SJCRH30 (cell line): Measurements from ENCODE around the gene UGDH. TPM values are rescaled to one million over a fixed set of nuclear protein-coding genes. Genes with fewer than 3 reads are reported as not detected.

Experiments used
- DNase-seq, 2 experiments: peaks; one replicate each; pipeline ENCODE4 v3.0.0-alpha.2; 2015 to 2020
- H3K27ac ChIP-seq: fragments of 250-450 bp; sonication (Bioruptor Pico); 2 replicates; pipeline ENCODE4 v1.5.1; 2020; ENCODE audit warnings: mild to moderate bottlenecking, moderate library complexity
- H3K27me3 ChIP-seq: fragments of 250-450 bp; sonication (Bioruptor Pico); 2 replicates; pipeline ENCODE4 v1.5.1; 2020; ENCODE audit warnings: mild to moderate bottlenecking, moderate library complexity
- H3K36me3 ChIP-seq: fragments of 250-450 bp; sonication (Bioruptor Pico); 2 replicates; pipeline ENCODE4 v1.5.1; 2020; ENCODE audit warnings: mild to moderate bottlenecking, moderate library complexity
- H3K4me1 ChIP-seq: fragments of 250-450 bp; sonication (Bioruptor Pico); 2 replicates; pipeline ENCODE4 v1.5.1; 2020; ENCODE audit warnings: mild to moderate bottlenecking, moderate library complexity
- H3K4me3 ChIP-seq: fragments of 250-450 bp; sonication (Bioruptor Pico); 2 replicates; pipeline ENCODE4 v1.5.1; 2020; ENCODE audit warnings: mild to moderate bottlenecking, moderate library complexity
- H3K9me3 ChIP-seq: fragments of 250-450 bp; sonication (Bioruptor Pico); replicated peaks from 2 replicates; pipeline ENCODE4 v1.5.1; 2020; ENCODE audit warnings: mild to moderate bottlenecking, moderate library complexity
- total RNA-seq: library from RNA; depleted of rRNA; stranded (reverse); fragments of >200 nt; shearing (Covaris generic); gene quantifications from 2 replicates; pipeline ENCODE4 v1.2.3, GENCODE V29; 2014

The UGDH gene
- total RNA-seq, 1 experiment from 2014 or later: 80.3 TPM

GRCh38 chr4:39490322-39490721, 36.9 kb downstream of the UGDH start:
- DNase-seq: no peak
- H3K27ac ChIP-seq: no peak overlapping the region
- no peaks in the 10 kb centered on the region for H3K9me3 ChIP-seq
- no peaks in the 10 kb centered on the region for H3K4me1 ChIP-seq
- H3K36me3 ChIP-seq: no peaks in the 10 kb centered on the region
- no peaks in the 10 kb centered on the region for H3K27me3 ChIP-seq
- H3K4me3 ChIP-seq: no peak overlapping the region

- no peak overlapping the region for H3K4me3 ChIP-seq
- DNase-seq: no peak
Measured at GRCh38 chr4:39486221-39486804, 40.9 kb downstream of the UGDH start.

GRCh38 chr4:39484582-39485272, 42.5 kb downstream of the UGDH start:
- DNase-seq: no peak
- Histone ChIP-seq H3K36me3 (no peaks in the 10 kb centered on the region), H3K27ac (no peak overlapping the region), H3K4me3 (no peak overlapping the region), H3K27me3 (no peaks in the 10 kb centered on the region), H3K9me3 (no peaks in the 10 kb centered on the region), H3K4me1 (no peaks in the 10 kb centered on the region)

More at GRCh38 chr4:39486221-39486804, 40.9 kb downstream of the UGDH start:
- Histone ChIP-seq H3K9me3 (no peaks in the 10 kb centered on the region), H3K27ac (no peak overlapping the region), H3K27me3 (no peaks in the 10 kb centered on the region), H3K4me1 (no peaks in the 10 kb centered on the region), H3K36me3 (no peaks in the 10 kb centered on the region)

GRCh38 chr4:39480902-39481695, 46.1 kb downstream of the UGDH start:
- Histone ChIP-seq H3K9me3 (no peaks in the 10 kb centered on the region), H3K36me3 (peaks cover 3% of the 10 kb centered on the region; the same call in 1 of the 2 replicates), H3K27me3 (no peaks in the 10 kb centered on the region), H3K4me3 (no peak overlapping the region), H3K4me1 (no peaks in the 10 kb centered on the region), H3K27ac (no peak overlapping the region)
- DNase-seq: no peak

- Histone ChIP-seq H3K4me1 (no peaks in the 10 kb centered on the region), H3K27me3 (no peaks in the 10 kb centered on the region), H3K36me3 (peaks cover 3% of the 10 kb centered on the region; the same call in 1 of the 2 replicates), H3K27ac (no peak overlapping the region), H3K9me3 (no peaks in the 10 kb centered on the region), H3K4me3 (no peak overlapping the region)
- DNase-seq: no peak
Measured at GRCh38 chr4:39480251-39480650, 47.0 kb downstream of the UGDH start.

- DNase-seq: no peak
Measured at GRCh38 chr4:39476187-39476895, 50.9 kb downstream of the UGDH start.

GRCh38 chr4:39472396-39472795, 54.8 kb downstream of the UGDH start:
- peaks cover 9% of the 10 kb centered on the region for H3K36me3 ChIP-seq
- no peaks in the 10 kb centered on the region for H3K4me1 ChIP-seq
- H3K27ac ChIP-seq: no peak overlapping the region
- H3K9me3 ChIP-seq: no peaks in the 10 kb centered on the region
- DNase-seq: no peak
- H3K27me3 ChIP-seq: no peaks in the 10 kb centered on the region
- no peak overlapping the region for H3K4me3 ChIP-seq

More at GRCh38 chr4:39476187-39476895, 50.9 kb downstream of the UGDH start:
- Histone ChIP-seq H3K4me3 (no peak overlapping the region), H3K36me3 (peaks cover 3% of the 10 kb centered on the region; the same call in 1 of the 2 replicates), H3K4me1 (no peaks in the 10 kb centered on the region), H3K27me3 (no peaks in the 10 kb centered on the region), H3K9me3 (no peaks in the 10 kb centered on the region), H3K27ac (no peak overlapping the region)

- H3K27ac ChIP-seq: no peak overlapping the region
- no peaks in the 10 kb centered on the region for H3K4me1 ChIP-seq
- no peak for DNase-seq
- H3K36me3 ChIP-seq: peaks cover 11% of the 10 kb centered on the region
- no peaks in the 10 kb centered on the region for H3K27me3 ChIP-seq
- H3K4me3 ChIP-seq: no peak overlapping the region
- H3K9me3 ChIP-seq: no peaks in the 10 kb centered on the region
Measured at GRCh38 chr4:39470402-39470801, 56.8 kb downstream of the UGDH start.

GRCh38 chr4:39469429-39470077, 57.7 kb downstream of the UGDH start:
- H3K4me3 ChIP-seq: no peak overlapping the region
- H3K27ac ChIP-seq: no peak overlapping the region
- H3K36me3 ChIP-seq: peaks cover 14% of the 10 kb centered on the region
- no peaks in the 10 kb centered on the region for H3K27me3 ChIP-seq
- peak; percentile 80 to 91 for DNase-seq
- H3K9me3 ChIP-seq: no peaks in the 10 kb centered on the region
- H3K4me1 ChIP-seq: 0 out of 2 replicates have a peak, but pooled peaks cover 3% of the 10 kb centered on the region

- Histone ChIP-seq H3K4me3 (no peak overlapping the region), H3K9me3 (no peaks in the 10 kb centered on the region), H3K36me3 (peaks cover 14% of the 10 kb centered on the region), H3K27me3 (no peaks in the 10 kb centered on the region), H3K27ac (no peak overlapping the region), H3K4me1 (0 out of 2 replicates have a peak, but pooled peaks cover 3% of the 10 kb centered on the region)
- no peak for DNase-seq
Measured at GRCh38 chr4:39467464-39467863, 59.8 kb downstream of the UGDH start.

GRCh38 chr4:39466747-39467146, 60.5 kb downstream of the UGDH start:
- Histone ChIP-seq H3K27ac (no peak overlapping the region), H3K27me3 (no peaks in the 10 kb centered on the region)
- DNase-seq: no peak

GRCh38 chr4:39464886-39465501, 62.2 kb downstream of the UGDH start:
- peak; percentile 14 to 56 for DNase-seq
- Histone ChIP-seq H3K27me3 (no peaks in the 10 kb centered on the region), H3K36me3 (peaks cover 10% of the 10 kb centered on the region), H3K4me1 (0 out of 2 replicates have a peak, but pooled peaks cover 3% of the 10 kb centered on the region), H3K9me3 (no peaks in the 10 kb centered on the region), H3K4me3 (no peak overlapping the region), H3K27ac (peak overlapping the region; percentile 16; the same call in 1 of the 2 replicates)

More at GRCh38 chr4:39466747-39467146, 60.5 kb downstream of the UGDH start:
- Histone ChIP-seq H3K9me3 (no peaks in the 10 kb centered on the region), H3K4me1 (0 out of 2 replicates have a peak, but pooled peaks cover 3% of the 10 kb centered on the region), H3K36me3 (peaks cover 14% of the 10 kb centered on the region), H3K4me3 (no peak overlapping the region)

GRCh38 chr4:39458505-39459300, 68.5 kb downstream of the UGDH start, which contains the start of the genes LIAS and RPL9:
Gene LIAS, plus strand, starts transcription at chr4:39459056. Its CDS starts 62 bp downstream, at chr4:39459118.
Gene RPL9, minus strand, starts transcription at chr4:39458922. Its CDS starts 483 bp downstream, at chr4:39458439.
- Histone ChIP-seq H3K4me3 (peak within 1 kb of the TSS; percentile 78), H3K4me1 (no peaks in the 10 kb centered on the region), H3K27me3 (no peaks in the 10 kb centered on the region), H3K36me3 (peaks cover 47% of the 10 kb centered on the region), H3K9me3 (no peaks in the 10 kb centered on the region), H3K27ac (peak within 1 kb of the TSS; percentile 82)
- DNase-seq: peak; percentile 98 to 99
